Measurements from ENCODE around the gene ZNF853.

The ZNF853 gene

GRCh38 chr7:6636741-6637543 lies 21.5 kb downstream of the ZNF853 start, which contains the start of gene ZNF316:
ZNF316 (plus strand) TSS chr7:6637318; CDS start chr7:6642410, 5,092 bp downstream.
- peaks cover 4% of the 10 kb centered on the region for H3K36me3 ChIP-seq (ENCODE audit: control insufficient read depth, insufficient read depth, low read length)
- peaks cover 5% of the 10 kb centered on the region for H3K4me1 ChIP-seq (ENCODE audit: control insufficient read depth, insufficient read depth, low read length)
- H3K9me3 ChIP-seq (ENCODE audit: control insufficient read depth, low read length): no peaks in the 10 kb centered on the region
- H3K27ac ChIP-seq (ENCODE audit: insufficient read depth, low read depth, low read length, poor library complexity, severe bottlenecking): no peak within 1 kb of the TSS
- WGBS, 2 experiments: 4% methylated on average over 104 of the region's 104 CpGs
- H3K27me3 ChIP-seq (ENCODE audit: control insufficient read depth, insufficient read depth, low read length, poor library complexity, severe bottlenecking): no peaks in the 10 kb centered on the region
- peak within 1 kb of the TSS; percentile 74 for H3K4me3 ChIP-seq (ENCODE audit: insufficient read depth, low read depth, low read length)

GRCh38 chr7:6637544-6638229 lies 22.3 kb downstream of the ZNF853 start:
- 4 to 5% methylated on average over 60 of the region's 60 CpGs for WGBS, 2 experiments
- peak overlapping the region; percentile 74 for H3K4me3 ChIP-seq (ENCODE audit: insufficient read depth, low read depth, low read length)
- peaks cover 5% of the 10 kb centered on the region for H3K4me1 ChIP-seq (ENCODE audit: control insufficient read depth, insufficient read depth, low read length)
- no peaks in the 10 kb centered on the region for H3K27me3 ChIP-seq (ENCODE audit: control insufficient read depth, insufficient read depth, low read length, poor library complexity, severe bottlenecking)
- H3K9me3 ChIP-seq (ENCODE audit: control insufficient read depth, low read length): no peaks in the 10 kb centered on the region
- peaks cover 10% of the 10 kb centered on the region for H3K36me3 ChIP-seq (ENCODE audit: control insufficient read depth, insufficient read depth, low read length)
- no peak overlapping the region for H3K27ac ChIP-seq (ENCODE audit: insufficient read depth, low read depth, low read length, poor library complexity, severe bottlenecking)

- Histone ChIP-seq H3K36me3 (ENCODE audit: control insufficient read depth, insufficient read depth, low read length) (peaks cover 22% of the 10 kb centered on the region), H3K4me3 (ENCODE audit: insufficient read depth, low read depth, low read length) (no peak overlapping the region), H3K9me3 (ENCODE audit: control insufficient read depth, low read length) (no peaks in the 10 kb centered on the region), H3K27me3 (ENCODE audit: control insufficient read depth, insufficient read depth, low read length, poor library complexity, severe bottlenecking) (no peaks in the 10 kb centered on the region), H3K27ac (ENCODE audit: insufficient read depth, low read depth, low read length, poor library complexity, severe bottlenecking) (no peak overlapping the region), H3K4me1 (ENCODE audit: control insufficient read depth, insufficient read depth, low read length) (peaks cover 5% of the 10 kb centered on the region)
- 92 to 95% methylated on average over 4 of the region's 4 CpGs for WGBS, 2 experiments
Measured at GRCh38 chr7:6639032-6639431, 23.6 kb downstream of the ZNF853 start.

GRCh38 chr7:6639627-6640026 lies 24.2 kb downstream of the ZNF853 start:
- Histone ChIP-seq H3K36me3 (ENCODE audit: control insufficient read depth, insufficient read depth, low read length) (peaks cover 25% of the 10 kb centered on the region), H3K9me3 (ENCODE audit: control insufficient read depth, low read length) (no peaks in the 10 kb centered on the region), H3K27me3 (ENCODE audit: control insufficient read depth, insufficient read depth, low read length, poor library complexity, severe bottlenecking) (no peaks in the 10 kb centered on the region), H3K27ac (ENCODE audit: insufficient read depth, low read depth, low read length, poor library complexity, severe bottlenecking) (no peak overlapping the region), H3K4me1 (ENCODE audit: control insufficient read depth, insufficient read depth, low read length) (peaks cover 5% of the 10 kb centered on the region), H3K4me3 (ENCODE audit: insufficient read depth, low read depth, low read length) (no peak overlapping the region)
- WGBS, 2 experiments: 96% methylated on average over 11 of the region's 11 CpGs

- WGBS, 2 experiments: 67 to 68% methylated on average over 11 of the region's 11 CpGs
- Histone ChIP-seq H3K27me3 (ENCODE audit: control insufficient read depth, insufficient read depth, low read length, poor library complexity, severe bottlenecking) (no peaks in the 10 kb centered on the region), H3K36me3 (ENCODE audit: control insufficient read depth, insufficient read depth, low read length) (peaks cover 25% of the 10 kb centered on the region), H3K27ac (ENCODE audit: insufficient read depth, low read depth, low read length, poor library complexity, severe bottlenecking) (no peak overlapping the region), H3K4me1 (ENCODE audit: control insufficient read depth, insufficient read depth, low read length) (peaks cover 5% of the 10 kb centered on the region), H3K9me3 (ENCODE audit: control insufficient read depth, low read length) (no peaks in the 10 kb centered on the region), H3K4me3 (ENCODE audit: insufficient read depth, low read depth, low read length) (no peak overlapping the region)
Measured at GRCh38 chr7:6640246-6640721, 24.9 kb downstream of the ZNF853 start.

- Histone ChIP-seq H3K9me3 (ENCODE audit: control insufficient read depth, low read length) (no peaks in the 10 kb centered on the region), H3K36me3 (ENCODE audit: control insufficient read depth, insufficient read depth, low read length) (peaks cover 29% of the 10 kb centered on the region), H3K27ac (ENCODE audit: insufficient read depth, low read depth, low read length, poor library complexity, severe bottlenecking) (no peak overlapping the region), H3K27me3 (ENCODE audit: control insufficient read depth, insufficient read depth, low read length, poor library complexity, severe bottlenecking) (no peaks in the 10 kb centered on the region), H3K4me3 (ENCODE audit: insufficient read depth, low read depth, low read length) (no peak overlapping the region), H3K4me1 (ENCODE audit: control insufficient read depth, insufficient read depth, low read length) (peaks cover 5% of the 10 kb centered on the region)
- 95% methylated on average over 15 of the region's 15 CpGs for WGBS, 2 experiments
Measured at GRCh38 chr7:6641305-6642035, 26.1 kb downstream of the ZNF853 start.

GRCh38 chr7:6642239-6642839 lies 26.9 kb downstream of the ZNF853 start:
- Histone ChIP-seq H3K4me3 (ENCODE audit: insufficient read depth, low read depth, low read length) (no peak overlapping the region), H3K36me3 (ENCODE audit: control insufficient read depth, insufficient read depth, low read length) (peaks cover 29% of the 10 kb centered on the region), H3K27ac (ENCODE audit: insufficient read depth, low read depth, low read length, poor library complexity, severe bottlenecking) (no peak overlapping the region), H3K4me1 (ENCODE audit: control insufficient read depth, insufficient read depth, low read length) (peaks cover 5% of the 10 kb centered on the region), H3K9me3 (ENCODE audit: control insufficient read depth, low read length) (no peaks in the 10 kb centered on the region), H3K27me3 (ENCODE audit: control insufficient read depth, insufficient read depth, low read length, poor library complexity, severe bottlenecking) (no peaks in the 10 kb centered on the region)
- 94 to 95% methylated on average over 24 of the region's 24 CpGs for WGBS, 2 experiments

- Histone ChIP-seq H3K36me3 (ENCODE audit: control insufficient read depth, insufficient read depth, low read length) (peaks cover 29% of the 10 kb centered on the region), H3K27me3 (ENCODE audit: control insufficient read depth, insufficient read depth, low read length, poor library complexity, severe bottlenecking) (no peaks in the 10 kb centered on the region), H3K9me3 (ENCODE audit: control insufficient read depth, low read length) (no peaks in the 10 kb centered on the region), H3K27ac (ENCODE audit: insufficient read depth, low read depth, low read length, poor library complexity, severe bottlenecking) (no peak overlapping the region), H3K4me3 (ENCODE audit: insufficient read depth, low read depth, low read length) (no peak overlapping the region), H3K4me1 (ENCODE audit: control insufficient read depth, insufficient read depth, low read length) (peaks cover 5% of the 10 kb centered on the region)
- WGBS, 2 experiments: 92 to 94% methylated on average over 22 of the region's 22 CpGs
Measured at GRCh38 chr7:6642861-6643640, 27.6 kb downstream of the ZNF853 start.

GRCh38 chr7:6643915-6644625 lies 28.7 kb downstream of the ZNF853 start:
- Histone ChIP-seq H3K4me1 (ENCODE audit: control insufficient read depth, insufficient read depth, low read length) (no peaks in the 10 kb centered on the region), H3K36me3 (ENCODE audit: control insufficient read depth, insufficient read depth, low read length) (peaks cover 29% of the 10 kb centered on the region), H3K27me3 (ENCODE audit: control insufficient read depth, insufficient read depth, low read length, poor library complexity, severe bottlenecking) (no peaks in the 10 kb centered on the region), H3K4me3 (ENCODE audit: insufficient read depth, low read depth, low read length) (no peak overlapping the region), H3K27ac (ENCODE audit: insufficient read depth, low read depth, low read length, poor library complexity, severe bottlenecking) (no peak overlapping the region), H3K9me3 (ENCODE audit: control insufficient read depth, low read length) (no peaks in the 10 kb centered on the region)
- 95% methylated on average over 21 of the region's 21 CpGs for WGBS, 2 experiments

All from ectodermal cell (in vitro differentiated cells).